Mesendoderm (in vitro differentiated cells): Measurements from ENCODE around the gene PTDSS2.

Experiments used
- DNase-seq: peaks from one replicate; pipeline ENCODE4 v3.0.0; 2013
- H2AK5ac ChIP-seq: 2 replicates; pipeline ENCODE4 v1.6.1; 2013; ENCODE audit warnings: low read length, inconsistent platforms
- H2BK120ac ChIP-seq: 2 replicates; pipeline ENCODE4 v1.6.1; 2013; ENCODE audit warnings: low read depth, mild to moderate bottlenecking, low read length, moderate library complexity, mixed read lengths
- H2BK15ac ChIP-seq: replicated peaks from 2 replicates; pipeline ENCODE4 v1.6.1; 2013; ENCODE audit warnings: low read depth, mild to moderate bottlenecking, moderate library complexity
- H2BK5ac ChIP-seq: 2 replicates; pipeline ENCODE4 v1.6.1; 2013; ENCODE audit warnings: low read length, inconsistent platforms
- H3K18ac ChIP-seq: 2 replicates; pipeline ENCODE4 v1.6.1; 2013; ENCODE audit warnings: mild to moderate bottlenecking, low read length, mixed read lengths
- H3K23ac ChIP-seq: one replicate; pipeline ENCODE4 v1.6.1; 2013; ENCODE audit warnings: low read length
- H3K27ac ChIP-seq: 2 replicates; pipeline ENCODE4 v1.5.1; 2013; ENCODE audit warnings: low read depth, mild to moderate bottlenecking, inconsistent platforms, low read length, moderate library complexity
- H3K27me3 ChIP-seq: 2 replicates; pipeline ENCODE4 v1.6.1; 2013; ENCODE audit warnings: low read length, control low read depth, mild to moderate bottlenecking, inconsistent platforms; ENCODE audit not compliant: insufficient read depth, poor library complexity
- H3K36me3 ChIP-seq: 2 replicates; pipeline ENCODE4 v1.6.1; 2013; ENCODE audit warnings: low read length, inconsistent platforms; ENCODE audit not compliant: control insufficient read depth, insufficient read depth
- H3K4ac ChIP-seq: one replicate; pipeline ENCODE4 v1.6.1; 2013; ENCODE audit warnings: low read depth, mild to moderate bottlenecking, low read length, moderate library complexity
- H3K4me1 ChIP-seq: 2 replicates; pipeline ENCODE4 v1.6.1; 2013; ENCODE audit warnings: low read depth, low read length, inconsistent platforms; ENCODE audit not compliant: control insufficient read depth
- H3K4me2 ChIP-seq: 2 replicates; pipeline ENCODE4 v1.6.1; 2013; ENCODE audit warnings: low read length
- H3K4me3 ChIP-seq: 2 replicates; pipeline ENCODE4 v1.5.1; 2013; ENCODE audit warnings: mild to moderate bottlenecking, low read length
- H3K56ac ChIP-seq: one replicate; pipeline ENCODE4 v1.6.1; 2013; ENCODE audit warnings: low read length
- H3K79me1 ChIP-seq: 2 replicates; pipeline ENCODE4 v1.6.1; 2013; ENCODE audit warnings: low read length, inconsistent platforms
- H3K79me2 ChIP-seq: 2 replicates; pipeline ENCODE4 v1.6.1; 2013; ENCODE audit warnings: mild to moderate bottlenecking, low read length; ENCODE audit not compliant: control insufficient read depth, insufficient read depth
- H3K9ac ChIP-seq: 2 replicates; pipeline ENCODE4 v1.6.1; 2013; ENCODE audit warnings: low read length, inconsistent platforms
- H4K5ac ChIP-seq: one replicate; pipeline ENCODE4 v1.6.1; 2013; ENCODE audit warnings: low read length
- H4K8ac ChIP-seq: one replicate; pipeline ENCODE4 v1.6.1; 2013; ENCODE audit warnings: low read depth, mild to moderate bottlenecking, control low read depth, low read length, moderate library complexity
- WGBS: extraction: QIAGEN DNeasy Blood & Tissue Kit; methylation state at CpG from one replicate; pipeline ENCODE4 v1.1.7; 2013; ENCODE audit warnings: low lambda C conversion rate, missing lambda C conversion rate; ENCODE audit not compliant: insufficient coverage; ENCODE audit errors: extremely low coverage; 5-methylcytosine and 5-hydroxymethylcytosine counted together

PTDSS2 gene

DNA sequence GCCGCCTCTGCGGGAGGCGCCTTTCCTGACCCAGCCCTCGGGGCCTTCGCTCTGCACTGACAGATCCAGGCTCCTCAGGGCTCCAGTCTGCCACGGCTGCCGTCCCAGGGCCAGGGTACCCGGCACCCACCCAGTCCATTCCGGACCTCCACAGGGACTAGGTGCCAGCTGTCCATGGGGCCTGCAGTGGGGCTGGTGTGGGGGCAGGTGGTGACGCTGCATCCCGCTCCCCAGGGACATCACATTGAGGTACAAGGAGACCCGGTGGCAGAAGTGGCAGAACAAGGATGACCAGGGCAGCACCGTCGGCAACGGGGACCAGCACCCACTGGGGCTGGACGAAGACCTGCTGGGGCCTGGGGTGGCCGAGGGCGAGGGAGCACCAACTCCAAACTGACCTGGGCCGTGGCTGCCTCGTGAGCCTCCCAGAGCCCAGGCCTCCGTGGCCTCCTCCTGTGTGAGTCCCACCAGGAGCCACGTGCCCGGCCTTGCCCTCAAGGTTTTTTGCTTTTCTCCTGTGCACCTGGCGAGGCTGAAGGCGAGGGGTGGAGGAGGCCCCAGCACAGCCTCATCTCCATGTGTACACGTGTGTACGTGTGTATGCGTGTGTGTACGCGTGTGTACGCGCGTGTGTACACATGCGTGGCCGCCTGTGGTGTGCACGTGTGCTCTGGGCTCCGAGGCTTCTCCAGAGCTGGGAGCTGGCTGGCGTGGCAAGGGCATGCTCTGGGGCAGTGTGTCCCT lies 40.3 kb downstream of the PTDSS2 start:
- H3K4ac ChIP-seq: no peak overlapping the region
- no peak overlapping the region for H4K5ac ChIP-seq
- H3K79me2 ChIP-seq: no peaks in the 10 kb centered on the region
- H3K9ac ChIP-seq: no peak overlapping the region
- no peak overlapping the region for H3K23ac ChIP-seq
- H2AK5ac ChIP-seq: no peak overlapping the region
- no CpG with 5 or more reads among the region's 38 CpGs for WGBS
- H3K56ac ChIP-seq: no peak overlapping the region
- H3K18ac ChIP-seq: no peak overlapping the region
- peaks cover 2% of the 10 kb centered on the region for H3K79me1 ChIP-seq
- no peak for DNase-seq
- H3K27me3 ChIP-seq: no peaks in the 10 kb centered on the region
- no peak overlapping the region for H4K8ac ChIP-seq
- no peak overlapping the region for H2BK5ac ChIP-seq
- no peak overlapping the region for H2BK120ac ChIP-seq
- peaks cover 2% of the 10 kb centered on the region for H3K36me3 ChIP-seq
- no peaks in the 10 kb centered on the region for H3K4me1 ChIP-seq
- no peak overlapping the region for H3K27ac ChIP-seq
- no peak overlapping the region for H3K4me3 ChIP-seq
- H2BK15ac ChIP-seq: no peak overlapping the region
- H3K4me2 ChIP-seq: no peak overlapping the region

DNA sequence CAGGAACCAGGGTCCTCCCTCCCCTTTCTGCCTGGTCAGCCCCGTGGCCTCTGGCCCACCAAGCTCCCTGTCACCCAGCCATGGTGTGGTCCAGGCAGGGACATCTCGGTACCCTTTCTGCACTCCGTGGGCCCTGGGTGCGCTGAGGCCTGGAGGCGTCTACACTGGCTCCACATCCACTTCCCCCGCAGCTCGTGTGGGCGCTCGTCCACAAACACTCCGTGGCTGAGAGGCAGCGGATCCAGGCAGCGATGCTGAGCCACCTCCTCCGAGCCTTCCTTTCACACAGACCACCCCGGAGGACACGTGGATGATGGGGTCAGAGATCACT lies 40.8 kb downstream of the PTDSS2 start:
- Histone ChIP-seq H3K79me2 (no peaks in the 10 kb centered on the region), H3K27ac (no peak overlapping the region), H2BK5ac (no peak overlapping the region), H2BK15ac (no peak overlapping the region), H2AK5ac (no peak overlapping the region), H2BK120ac (no peak overlapping the region), H3K4ac (no peak overlapping the region), H3K56ac (no peak overlapping the region), H3K36me3 (peaks cover 2% of the 10 kb centered on the region), H4K5ac (no peak overlapping the region), H3K4me3 (no peak overlapping the region), H4K8ac (no peak overlapping the region), H3K27me3 (no peaks in the 10 kb centered on the region), H3K9ac (no peak overlapping the region), H3K4me2 (no peak overlapping the region), H3K79me1 (peaks cover 2% of the 10 kb centered on the region), H3K18ac (no peak overlapping the region), H3K4me1 (no peaks in the 10 kb centered on the region), H3K23ac (no peak overlapping the region)
- no peak for DNase-seq
- no CpG with 5 or more reads among the region's 15 CpGs for WGBS

DNA sequence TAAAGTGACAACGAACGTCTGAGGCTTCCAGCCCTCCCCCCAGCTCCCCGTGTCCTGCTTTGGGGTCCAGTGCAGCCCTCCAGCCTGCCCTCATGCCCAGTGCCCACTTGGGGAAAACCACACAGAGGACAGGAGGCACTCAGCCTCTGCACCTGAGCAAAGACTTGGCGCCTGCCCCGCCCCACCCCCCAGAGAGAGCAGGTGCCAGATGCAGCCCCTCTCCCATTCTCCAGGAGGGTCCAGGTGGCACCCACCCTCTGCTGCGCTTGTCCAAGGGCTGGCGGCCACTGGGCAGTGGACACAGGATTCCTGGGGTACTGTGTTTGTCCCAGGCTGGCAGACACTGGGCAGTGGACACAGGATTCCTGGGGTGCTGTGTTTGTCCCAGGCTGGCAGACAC lies 41.3 kb downstream of the PTDSS2 start:
- H3K18ac ChIP-seq: no peak overlapping the region
- H3K27me3 ChIP-seq: no peaks in the 10 kb centered on the region
- H3K4me1 ChIP-seq: no peaks in the 10 kb centered on the region
- WGBS: no CpG with 5 or more reads among the region's 7 CpGs
- H3K79me2 ChIP-seq: no peaks in the 10 kb centered on the region
- no peak overlapping the region for H2AK5ac ChIP-seq
- no peak overlapping the region for H3K56ac ChIP-seq
- H3K36me3 ChIP-seq: peaks cover 2% of the 10 kb centered on the region
- H2BK15ac ChIP-seq: no peak overlapping the region
- no peak overlapping the region for H2BK5ac ChIP-seq
- H3K4me2 ChIP-seq: no peak overlapping the region
- H3K27ac ChIP-seq: no peak overlapping the region
- H3K79me1 ChIP-seq: peaks cover 2% of the 10 kb centered on the region
- no peak overlapping the region for H4K5ac ChIP-seq
- H3K9ac ChIP-seq: no peak overlapping the region
- H3K4ac ChIP-seq: no peak overlapping the region
- no peak overlapping the region for H3K4me3 ChIP-seq
- no peak overlapping the region for H3K23ac ChIP-seq
- no peak overlapping the region for H2BK120ac ChIP-seq
- DNase-seq: no peak
- H4K8ac ChIP-seq: no peak overlapping the region

DNA sequence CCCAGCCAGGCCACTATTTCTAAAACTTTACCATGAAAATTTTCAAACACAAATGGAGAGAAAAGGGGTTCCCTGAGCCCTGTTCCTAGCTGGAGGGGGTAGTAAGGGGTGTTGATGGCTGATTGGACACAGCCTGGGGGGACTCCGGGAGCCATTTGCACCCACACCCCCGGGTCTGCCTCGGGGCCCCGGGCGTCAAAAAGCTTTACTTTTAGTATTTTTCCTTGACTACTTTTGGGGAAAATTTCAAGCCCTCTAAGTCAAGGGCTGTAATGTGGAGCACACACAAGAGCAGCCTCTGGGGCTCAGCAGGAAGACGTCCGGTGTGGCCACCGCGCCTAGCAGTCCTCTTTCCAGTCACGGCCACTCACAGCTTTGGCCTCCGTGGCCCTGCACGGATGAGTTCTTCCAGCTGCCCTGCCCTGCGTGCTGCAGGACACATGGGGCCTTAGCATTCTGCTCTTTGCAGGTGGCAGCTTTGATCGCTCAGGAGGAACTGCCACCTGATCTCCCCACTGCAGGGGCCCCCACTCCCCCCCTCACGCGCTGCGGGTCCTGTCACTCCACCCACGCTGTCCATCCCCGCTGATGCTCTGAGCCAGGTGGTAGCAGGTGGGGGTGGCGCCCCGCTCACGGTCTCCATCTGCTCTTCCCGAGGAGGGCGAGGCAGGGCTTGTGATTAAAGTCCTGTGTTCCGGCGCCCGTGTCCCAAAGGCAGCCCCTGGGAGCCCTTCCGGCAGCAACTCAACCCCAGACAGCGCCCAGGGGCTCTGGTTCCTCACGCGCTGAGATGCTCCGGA lies 42.5 kb downstream of the PTDSS2 start:
- no peak overlapping the region for H4K5ac ChIP-seq
- H3K4me3 ChIP-seq: no peak overlapping the region
- H3K4ac ChIP-seq: no peak overlapping the region
- H2BK5ac ChIP-seq: no peak overlapping the region
- H2AK5ac ChIP-seq: no peak overlapping the region
- no peak overlapping the region for H3K27ac ChIP-seq
- no peak overlapping the region for H2BK120ac ChIP-seq
- H3K23ac ChIP-seq: no peak overlapping the region
- no peaks in the 10 kb centered on the region for H3K4me1 ChIP-seq
- no peak overlapping the region for H3K18ac ChIP-seq
- no peak overlapping the region for H2BK15ac ChIP-seq
- no peak for DNase-seq
- H3K9ac ChIP-seq: no peak overlapping the region
- H3K27me3 ChIP-seq: no peaks in the 10 kb centered on the region
- H3K4me2 ChIP-seq: no peak overlapping the region
- H4K8ac ChIP-seq: no peak overlapping the region
- no peak overlapping the region for H3K56ac ChIP-seq
- WGBS: no CpG with 5 or more reads among the region's 32 CpGs
- H3K79me1 ChIP-seq: peaks cover 2% of the 10 kb centered on the region
- no peaks in the 10 kb centered on the region for H3K79me2 ChIP-seq
- peaks cover 11% of the 10 kb centered on the region for H3K36me3 ChIP-seq

DNA sequence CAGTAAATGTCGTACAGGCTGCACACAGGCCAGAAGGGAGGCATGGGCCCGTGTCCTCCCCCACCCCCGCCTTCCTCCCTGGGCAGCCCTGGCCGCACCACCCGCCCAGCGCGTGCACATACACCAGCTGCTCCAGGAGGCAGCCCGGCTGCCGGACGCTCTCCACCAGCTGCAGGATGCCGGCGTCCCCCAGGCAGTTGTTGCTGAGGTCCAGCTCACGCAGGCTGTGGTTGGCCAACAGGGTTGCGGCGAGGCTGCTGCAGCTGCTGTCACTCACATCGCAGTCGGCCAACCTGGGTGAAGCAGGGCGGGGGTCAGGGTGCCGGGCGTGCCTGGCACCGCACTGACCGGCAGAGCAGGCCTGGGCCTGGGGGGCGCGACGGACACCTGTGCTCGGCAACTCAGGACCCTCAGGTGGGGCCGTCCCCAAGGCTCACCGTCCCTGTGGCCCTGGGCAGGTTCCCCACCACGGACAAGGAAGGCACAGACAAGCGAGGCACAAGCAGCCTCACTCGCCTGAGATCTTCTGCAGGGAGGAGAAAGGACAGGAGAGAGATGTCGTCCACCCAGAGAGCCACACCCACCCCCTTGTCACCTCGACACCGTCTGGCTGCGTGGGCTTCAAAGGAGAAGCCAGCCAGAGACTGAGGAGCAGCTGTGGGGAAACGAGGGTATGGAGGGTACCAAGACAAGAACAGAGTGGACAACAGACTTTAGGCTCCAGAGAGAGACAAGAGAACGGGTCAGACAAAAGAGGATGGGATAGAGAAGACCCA lies 44.9 kb downstream of the PTDSS2 start:
- no peak for DNase-seq
- H3K79me2 ChIP-seq: no peaks in the 10 kb centered on the region
- no peak overlapping the region for H2BK15ac ChIP-seq
- no peak overlapping the region for H4K8ac ChIP-seq
- no CpG with 5 or more reads among the region's 37 CpGs for WGBS
- no peak overlapping the region for H3K9ac ChIP-seq
- H2BK120ac ChIP-seq: no peak overlapping the region
- H3K27ac ChIP-seq: no peak overlapping the region
- H3K4me1 ChIP-seq: no peaks in the 10 kb centered on the region
- no peaks in the 10 kb centered on the region for H3K27me3 ChIP-seq
- no peak overlapping the region for H2AK5ac ChIP-seq
- peaks cover 2% of the 10 kb centered on the region for H3K79me1 ChIP-seq
- H3K23ac ChIP-seq: no peak overlapping the region
- peaks cover 20% of the 10 kb centered on the region for H3K36me3 ChIP-seq
- no peak overlapping the region for H3K18ac ChIP-seq
- no peak overlapping the region for H4K5ac ChIP-seq
- no peak overlapping the region for H3K4ac ChIP-seq
- H3K56ac ChIP-seq: no peak overlapping the region
- no peak overlapping the region for H2BK5ac ChIP-seq
- no peak overlapping the region for H3K4me3 ChIP-seq
- H3K4me2 ChIP-seq: no peak overlapping the region
